ENCODE data around the gene GPC2.

DNA sequence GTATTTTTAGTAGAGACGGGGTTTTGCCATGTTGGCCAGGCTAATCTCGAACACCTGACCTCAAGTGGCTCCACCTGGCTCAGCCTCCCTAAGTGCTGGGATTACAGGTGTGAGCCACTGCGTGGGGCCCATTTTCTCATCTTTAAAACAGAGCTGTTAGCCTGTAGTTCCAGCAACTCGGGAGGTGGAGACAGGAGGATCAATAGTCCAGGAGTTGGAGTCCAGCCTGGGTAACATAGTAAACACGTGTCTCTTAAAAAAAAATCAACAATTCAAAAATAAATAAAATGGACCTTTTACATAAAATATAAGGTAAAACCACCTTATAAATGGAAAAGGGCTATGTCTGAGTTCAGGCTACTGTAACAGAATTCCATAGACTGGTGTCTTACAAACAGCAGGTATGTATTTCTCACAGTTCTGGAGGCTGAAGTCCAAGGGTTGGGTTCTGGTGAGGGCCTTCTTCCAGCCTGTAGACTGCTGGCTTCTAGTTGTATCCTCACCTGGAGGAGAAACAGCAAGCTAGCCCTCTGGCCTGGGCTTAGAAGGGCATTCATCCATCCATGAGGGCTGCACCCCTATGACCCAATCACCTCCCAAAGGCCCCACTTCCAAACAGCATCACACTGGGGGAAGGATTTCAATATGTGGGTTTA lies 35.6 kb upstream of the GPC2 start:
- TF ChIP-seq CTCF (IDR thresholded peaks at IDR 0.05; ENCODE audit: low read length) (no peak), EZH2 (optimal IDR thresholded peaks at IDR 0.05; ENCODE audit: low read depth, low read length) (no peak)
